ENCODE measurements around the gene SMYD3.

- TF ChIP-seq EZH2 (IDR thresholded peaks at IDR 0.05; ENCODE audit: low read depth), result no peak
- TF ChIP-seq CTCF (conservative IDR thresholded peaks at IDR 0.05), result no peak
Measured at GRCh38 chr1:246144931-246145330, 362.1 kb downstream of the SMYD3 start.
